Bronchial epithelial cell (primary cell): ENCODE measurements around the gene TMEM238. TPM values are rescaled to one million over a fixed set of nuclear protein-coding genes. Genes with fewer than 3 reads are reported as not detected.

Experiments used
- DNase-seq: peaks from one replicate; pipeline ENCODE4 v3.0.0-alpha.2; 2010; ENCODE audit warnings: low read depth
- FAIRE-seq: peaks from 2 replicates; lab custom pipeline; 2011; peaks lifted over from hg19 to GRCh38; lab: Jason Lieb, UNC
- H3K27me3 ChIP-seq: 2 replicates; pipeline ENCODE4 v1.5.1; 2011; ENCODE audit warnings: low read length; ENCODE audit not compliant: control insufficient read depth, insufficient read depth
- H3K36me3 ChIP-seq: 2 replicates; pipeline ENCODE4 v1.5.1; 2011; ENCODE audit warnings: low read length; ENCODE audit not compliant: control insufficient read depth, insufficient read depth
- H3K4me3 ChIP-seq: 2 replicates; pipeline ENCODE4 v1.5.1; 2011; ENCODE audit warnings: mild to moderate bottlenecking, low read depth, low read length, control low read depth
- CTCF ChIP-seq: IDR thresholded peaks from 2 replicates; pipeline ENCODE4 v1.5.1; 2011; ENCODE audit warnings: mild to moderate bottlenecking, moderate library complexity, low read length, control low read depth, inconsistent platforms; ENCODE audit not compliant: insufficient read depth, severe bottlenecking
- total RNA-seq: library from RNA; depleted of rRNA; stranded (reverse); fragments of >200 nt; gene quantifications from 2 replicates; pipeline ENCODE4 v1.2.1, GENCODE V29; 2014

TMEM238 gene
- total RNA-seq, 1 donor from 2014 or later = 10.0 TPM

- H3K4me3 ChIP-seq = no peak overlapping the region
- no peak for FAIRE-seq
- H3K36me3 ChIP-seq = no peaks in the 10 kb centered on the region
- peaks cover 4% of the 10 kb centered on the region for H3K27me3 ChIP-seq
- peak; percentile 86 for DNase-seq
- TF ChIP-seq CTCF = no peak
These were observed 28.8 kb downstream of the TMEM238 start for GRCh38 chr19:55355213-55355821.

- no peak for TF ChIP-seq CTCF
- no peak for FAIRE-seq
- DNase-seq = no peak
These were observed 29.3 kb downstream of the TMEM238 start, which contains the start of gene COX6B2 for GRCh38 chr19:55354698-55355212. COX6B2 (minus strand) TSS chr19:55354719; CDS start chr19:55354521, 198 bp downstream.

GRCh38 chr19:55353803-55354697, 30.0 kb downstream of the TMEM238 start:
- H3K36me3 ChIP-seq = no peaks in the 10 kb centered on the region
- H3K4me3 ChIP-seq = peak overlapping the region; percentile 56
- FAIRE-seq = no peak
- no peak for TF ChIP-seq CTCF
- peak; percentile 40 for DNase-seq
- peaks cover 4% of the 10 kb centered on the region for H3K27me3 ChIP-seq

More at GRCh38 chr19:55354698-55355212, 29.3 kb downstream of the TMEM238 start, which contains the start of gene COX6B2:
- peak within 1 kb of the TSS; percentile 56 for H3K4me3 ChIP-seq
- no peaks in the 10 kb centered on the region for H3K36me3 ChIP-seq
- H3K27me3 ChIP-seq = peaks cover 4% of the 10 kb centered on the region

GRCh38 chr19:55353356-55353802, 30.7 kb downstream of the TMEM238 start:
- DNase-seq (no peak), FAIRE-seq (no peak)
- Histone ChIP-seq H3K27me3 (peaks cover 4% of the 10 kb centered on the region), H3K36me3 (no peaks in the 10 kb centered on the region), H3K4me3 (peak overlapping the region; percentile 56)
- TF ChIP-seq CTCF = no peak

GRCh38 chr19:55352549-55353145, 31.4 kb downstream of the TMEM238 start:
- no peak for TF ChIP-seq CTCF
- no peak overlapping the region for H3K4me3 ChIP-seq

More at GRCh38 chr19:55352549-55353145, 31.4 kb downstream of the TMEM238 start:
- Histone ChIP-seq H3K36me3 (no peaks in the 10 kb centered on the region), H3K27me3 (peaks cover 4% of the 10 kb centered on the region)
- no peak for FAIRE-seq
- no peak for DNase-seq
